ENCODE measurements around the gene HOXA2. TPM values are rescaled to one million over a fixed set of nuclear protein-coding genes. Genes with fewer than 3 reads are reported as not detected.

HOXA2 gene
- total and polyA plus RNA-seq, 2 experiments from 2014 or later, result 0.07 TPM; not detected in 1

DNA sequence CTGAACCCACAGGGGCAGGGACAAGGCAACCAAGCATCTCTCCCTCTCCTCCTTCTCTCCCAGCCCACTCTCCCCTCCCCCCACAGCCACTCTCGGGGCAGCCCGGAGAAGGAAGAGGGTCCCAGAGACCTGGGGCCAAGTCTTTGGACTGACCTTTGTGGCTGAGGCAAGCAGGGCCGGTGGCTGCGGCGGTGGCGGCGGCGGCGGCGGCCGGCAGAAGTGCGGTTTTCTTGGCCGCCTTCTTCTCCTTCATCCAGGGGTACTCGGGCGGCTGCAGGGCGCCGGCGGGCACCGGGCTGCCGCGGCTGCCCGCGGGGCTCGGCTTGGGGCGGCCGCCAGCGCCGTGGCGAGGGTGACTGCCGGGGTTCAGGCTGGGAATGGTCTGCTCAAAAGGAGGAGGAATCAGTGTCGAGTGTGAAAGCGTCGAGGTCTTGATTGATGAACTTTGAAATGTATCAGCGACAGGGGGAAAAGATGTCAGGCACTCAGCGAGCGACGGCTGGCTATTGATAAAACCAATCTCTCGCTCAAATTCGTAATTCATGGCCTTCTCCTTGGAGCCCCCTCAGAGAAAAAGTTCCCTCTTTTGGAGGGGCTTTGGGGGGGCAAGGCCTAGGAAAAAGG lies 414 bp downstream of the HOXA2 start:
- 5% methylated on average over 38 of the region's 39 CpGs for WGBS (ENCODE audit: low lambda C conversion rate, missing lambda C conversion rate)
- TF ChIP-seq EZH2phosphoT487 (IDR thresholded peaks at IDR 0.05; ENCODE audit: low read depth, severe bottlenecking, unreplicated experiment) (peak; percentile 71), EZH2 (IDR thresholded peaks at IDR 0.05; ENCODE audit: borderline replicate concordance) (peak; percentile 76)
- TF ChIP-seq, protein P1, sequence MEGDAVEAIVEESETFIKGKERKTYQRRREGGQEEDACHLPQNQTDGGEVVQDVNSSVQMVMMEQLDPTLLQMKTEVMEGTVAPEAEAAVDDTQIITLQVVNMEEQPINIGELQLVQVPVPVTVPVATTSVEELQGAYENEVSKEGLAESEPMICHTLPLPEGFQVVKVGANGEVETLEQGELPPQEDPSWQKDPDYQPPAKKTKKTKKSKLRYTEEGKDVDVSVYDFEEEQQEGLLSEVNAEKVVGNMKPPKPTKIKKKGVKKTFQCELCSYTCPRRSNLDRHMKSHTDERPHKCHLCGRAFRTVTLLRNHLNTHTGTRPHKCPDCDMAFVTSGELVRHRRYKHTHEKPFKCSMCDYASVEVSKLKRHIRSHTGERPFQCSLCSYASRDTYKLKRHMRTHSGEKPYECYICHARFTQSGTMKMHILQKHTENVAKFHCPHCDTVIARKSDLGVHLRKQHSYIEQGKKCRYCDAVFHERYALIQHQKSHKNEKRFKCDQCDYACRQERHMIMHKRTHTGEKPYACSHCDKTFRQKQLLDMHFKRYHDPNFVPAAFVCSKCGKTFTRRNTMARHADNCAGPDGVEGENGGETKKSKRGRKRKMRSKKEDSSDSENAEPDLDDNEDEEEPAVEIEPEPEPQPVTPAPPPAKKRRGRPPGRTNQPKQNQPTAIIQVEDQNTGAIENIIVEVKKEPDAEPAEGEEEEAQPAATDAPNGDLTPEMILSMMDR (IDR thresholded peaks at IDR 0.05; ENCODE audit: poor library complexity), result no peak
- Histone ChIP-seq H3K4me1 (ENCODE audit: insufficient read depth) (peaks cover 20% of the 10 kb centered on the region), H3K36me3 (replicated peaks; ENCODE audit: insufficient read depth, low read depth) (no peaks in the 10 kb centered on the region), H2AFZ (no peak overlapping the region), H3K4me3 (no peak overlapping the region), H3K9me2 (replicated peaks; ENCODE audit: insufficient read depth) (no peaks in the 10 kb centered on the region), H3K79me2 (peaks cover 16% of the 10 kb centered on the region), H3K9me3 (ENCODE audit: low read depth) (no peaks in the 10 kb centered on the region), H3K4me2 (peak overlapping the region; percentile 60), H3K27me3 (peaks cover 100% of the 10 kb centered on the region), H4K20me1 (ENCODE audit: insufficient read depth, poor library complexity, severe bottlenecking) (peaks cover 4% of the 10 kb centered on the region), H3K27ac (no peak overlapping the region)
- no peak for DNase-seq (ENCODE audit: low spot score)

DNA sequence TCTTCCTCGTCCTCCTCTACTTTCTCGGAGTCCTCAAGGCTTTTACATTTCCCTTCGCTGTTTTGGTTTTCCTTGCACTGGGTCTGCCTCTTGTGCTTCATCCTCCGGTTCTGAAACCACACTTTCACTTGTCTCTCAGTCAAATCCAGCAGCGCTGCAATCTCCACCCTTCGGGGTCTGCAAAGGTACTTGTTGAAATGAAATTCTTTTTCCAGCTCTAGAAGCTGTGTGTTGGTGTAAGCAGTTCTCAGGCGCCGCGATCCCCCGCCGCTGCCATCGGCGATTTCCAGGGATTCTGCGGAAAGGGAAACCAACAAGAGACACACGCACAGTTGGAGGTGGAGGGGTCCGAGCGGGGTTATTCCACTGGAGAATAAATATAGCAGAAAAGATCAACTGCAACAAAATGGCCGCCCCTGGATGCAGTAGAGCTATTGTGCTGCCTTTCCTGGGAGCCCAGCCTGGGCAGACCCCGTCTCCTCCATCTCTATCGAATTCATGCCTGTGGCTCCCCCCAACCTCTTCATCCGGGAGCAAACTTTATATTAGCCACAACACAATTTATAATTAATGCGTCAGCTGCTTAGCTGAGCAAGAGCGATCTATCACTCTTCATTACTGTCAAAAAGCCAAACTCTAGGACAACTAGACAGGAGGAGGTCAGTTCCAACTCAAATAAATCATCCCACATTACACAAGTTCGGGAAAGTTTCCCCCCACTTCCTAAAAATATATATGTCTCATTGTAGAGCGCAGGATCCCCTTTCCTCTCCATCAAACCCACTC lies 1.1 kb downstream of the HOXA2 start:
- WGBS (ENCODE audit: low lambda C conversion rate, missing lambda C conversion rate), result 32% methylated on average over 25 of the region's 25 CpGs
- no peaks in the 10 kb centered on the region for H3K36me3 ChIP-seq (replicated peaks; ENCODE audit: insufficient read depth, low read depth)
- H3K27ac ChIP-seq, result no peak overlapping the region
- TF ChIP-seq EZH2phosphoT487 (IDR thresholded peaks at IDR 0.05; ENCODE audit: low read depth, severe bottlenecking, unreplicated experiment), result peak; percentile 56
- TF ChIP-seq, protein P1 (IDR thresholded peaks at IDR 0.05; ENCODE audit: poor library complexity), result no peak
- TF ChIP-seq EZH2 (IDR thresholded peaks at IDR 0.05; ENCODE audit: borderline replicate concordance), result peak; percentile 23
- peaks cover 18% of the 10 kb centered on the region for H3K4me1 ChIP-seq (ENCODE audit: insufficient read depth)
- H3K9me2 ChIP-seq (replicated peaks; ENCODE audit: insufficient read depth), result no peaks in the 10 kb centered on the region
- no peak for DNase-seq (ENCODE audit: low spot score)
- H4K20me1 ChIP-seq (ENCODE audit: insufficient read depth, poor library complexity, severe bottlenecking), result peaks cover 4% of the 10 kb centered on the region
- H2AFZ ChIP-seq, result peak overlapping the region; percentile 28
- peaks cover 13% of the 10 kb centered on the region for H3K79me2 ChIP-seq
- peaks cover 100% of the 10 kb centered on the region for H3K27me3 ChIP-seq
- H3K9me3 ChIP-seq (ENCODE audit: low read depth), result no peaks in the 10 kb centered on the region
- H3K4me2 ChIP-seq, result peak overlapping the region; percentile 60
- no peak overlapping the region for H3K4me3 ChIP-seq

- Histone ChIP-seq H3K9me3 (ENCODE audit: low read depth) (no peaks in the 10 kb centered on the region), H3K27me3 (peaks cover 98% of the 10 kb centered on the region), H3K79me2 (peaks cover 13% of the 10 kb centered on the region), H3K4me3 (no peak overlapping the region), H4K20me1 (ENCODE audit: insufficient read depth, poor library complexity, severe bottlenecking) (peaks cover 4% of the 10 kb centered on the region), H3K4me2 (peak overlapping the region; percentile 60), H3K27ac (no peak overlapping the region), H3K9me2 (replicated peaks; ENCODE audit: insufficient read depth) (no peaks in the 10 kb centered on the region), H2AFZ (no peak overlapping the region), H3K36me3 (replicated peaks; ENCODE audit: insufficient read depth, low read depth) (no peaks in the 10 kb centered on the region), H3K4me1 (ENCODE audit: insufficient read depth) (peaks cover 16% of the 10 kb centered on the region)
- 49% methylated on average over 8 of the region's 8 CpGs for WGBS (ENCODE audit: low lambda C conversion rate, missing lambda C conversion rate)
- no peak for DNase-seq (ENCODE audit: low spot score)
- TF ChIP-seq, protein P1 (IDR thresholded peaks at IDR 0.05; ENCODE audit: poor library complexity), result no peak
- TF ChIP-seq EZH2phosphoT487 (IDR thresholded peaks at IDR 0.05; ENCODE audit: low read depth, severe bottlenecking, unreplicated experiment) (no peak), EZH2 (IDR thresholded peaks at IDR 0.05; ENCODE audit: borderline replicate concordance) (no peak)
These were observed 1.8 kb downstream of the HOXA2 start for GRCh38 chr7:27100694-27101170.

Data from hepatocyte (in vitro differentiated cells).